ENCODE data around the gene TACC2.

DNA sequence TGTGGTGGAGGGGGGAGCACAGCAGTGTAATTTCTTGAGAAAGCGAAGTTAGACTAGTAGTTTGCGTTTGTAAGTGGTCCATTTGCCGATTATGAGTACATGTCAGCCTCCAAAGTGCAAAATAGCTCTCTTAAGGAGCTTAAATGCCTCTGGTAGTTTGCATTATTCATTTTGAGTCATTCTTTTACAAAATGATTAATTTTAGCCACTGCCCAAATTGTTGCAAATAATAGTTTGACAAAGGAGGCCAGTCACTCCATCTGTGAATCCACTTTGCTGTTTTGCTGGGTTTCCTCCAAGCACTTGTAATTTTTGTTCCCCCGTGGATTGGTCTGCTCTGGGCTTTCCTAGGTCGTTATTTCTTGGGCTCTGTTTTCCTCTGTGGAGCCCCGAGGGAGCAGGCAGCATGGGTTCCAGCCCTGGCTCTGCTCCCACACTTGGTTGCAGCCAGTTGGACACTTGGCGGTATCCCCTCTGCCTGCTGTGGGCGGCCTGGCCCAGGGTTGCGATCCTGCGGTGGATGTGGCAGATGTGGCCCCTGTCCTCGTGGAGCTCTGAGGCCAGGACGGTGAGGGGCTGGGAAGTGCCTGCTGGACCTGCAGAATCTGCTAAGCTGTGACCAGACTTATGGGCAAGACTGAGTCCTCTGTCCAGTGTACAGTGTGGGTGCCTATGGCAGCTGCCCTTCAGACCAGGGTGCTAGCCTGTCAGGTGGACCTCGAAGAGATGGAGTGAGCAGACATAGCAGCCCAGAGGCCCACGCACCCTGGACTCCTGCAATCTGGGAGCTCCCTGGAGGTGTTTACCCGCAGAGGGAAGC is 153.1 kb downstream of the TACC2 start:
- no peak for TF ChIP-seq CTCF (IDR thresholded peaks at IDR 0.05; ENCODE audit: extremely low read depth in 1 of 2, insufficient read depth in 1 of 2, low read depth in 1 of 2, low read length in 2 of 2)
- TF ChIP-seq POLR2AphosphoS5 (IDR thresholded peaks at IDR 0.05; ENCODE audit: insufficient read depth, low read depth, low read length) = no peak
- TF ChIP-seq POLR2A (IDR thresholded peaks at IDR 0.05; ENCODE audit: low read depth, low read length) = no peak
- no peak for TF ChIP-seq EZH2 (IDR thresholded peaks at IDR 0.05; ENCODE audit: borderline replicate concordance, low read depth, low read length, severe bottlenecking)
- no peak for TF ChIP-seq JUN (IDR thresholded peaks at IDR 0.05; ENCODE audit: borderline replicate concordance, insufficient read depth, insufficient read length, low read depth)
